GM23338 (cell line): ENCODE measurements around the gene CFAP65.

Experiments used
- CREB1 ChIP-seq: fragments of 250-450 bp; sonication (Bioruptor Pico); IDR thresholded peaks from 2 replicates; pipeline ENCODE4 v1.5.0; 2020; ENCODE audit warnings: low read depth, mild to moderate bottlenecking, moderate library complexity
- CTCF ChIP-seq, 2 experiments: fragments of 200-600 bp in 1 of 2; sonication (generic) in 1 of 2; conservative IDR thresholded peaks; 2 replicates each; pipeline versions ENCODE4 v1.5.1 to v1.6.1; 2016 to 2017; ENCODE audit warnings: antibody characterized with exemption in 2 of 2, low read depth in 2 of 2, mild to moderate bottlenecking in 2 of 2, moderate library complexity in 1 of 2
- ETS1 ChIP-seq: IDR thresholded peaks from 2 replicates; pipeline ENCODE4 v1.6.1; 2016; ENCODE audit warnings: antibody characterized with exemption
- EZH2 ChIP-seq: fragments of 200-600 bp; sonication (generic); IDR thresholded peaks from one replicate; pipeline ENCODE4 v1.8.0; 2017; ENCODE audit warnings: antibody characterized with exemption, mild to moderate bottlenecking, low read depth; ENCODE audit not compliant: unreplicated experiment
- EZH2phosphoT487 ChIP-seq: fragments of 200-600 bp; sonication (generic); IDR thresholded peaks from one replicate; pipeline ENCODE4 v1.8.1; 2018; ENCODE audit warnings: antibody characterized with exemption; ENCODE audit not compliant: unreplicated experiment
- JUNB ChIP-seq: IDR thresholded peaks from one replicate; pipeline ENCODE4 v1.6.1; 2016; ENCODE audit warnings: antibody characterized with exemption; ENCODE audit not compliant: unreplicated experiment
- NANOG ChIP-seq: IDR thresholded peaks from 2 replicates; pipeline ENCODE4 v1.6.1; 2016; ENCODE audit warnings: antibody characterized with exemption, borderline replicate concordance
- POLR2AphosphoS5 ChIP-seq: IDR thresholded peaks from 2 replicates; pipeline ENCODE4 v1.6.1; 2016; ENCODE audit warnings: antibody characterized with exemption, low read depth
- REST ChIP-seq: IDR thresholded peaks from one replicate; pipeline ENCODE4 v1.6.1; 2018; ENCODE audit warnings: antibody characterized with exemption; ENCODE audit not compliant: unreplicated experiment
- STAT1 ChIP-seq: IDR thresholded peaks from one replicate; pipeline ENCODE4 v1.6.1; 2016; ENCODE audit warnings: antibody characterized with exemption; ENCODE audit not compliant: unreplicated experiment
- ZNF114 ChIP-seq: fragments of 250-450 bp; sonication (Bioruptor Pico); IDR thresholded peaks from 2 replicates; pipeline ENCODE4 v1.5.0; 2020; ENCODE audit warnings: mild to moderate bottlenecking, moderate library complexity
- ZNF331 ChIP-seq: fragments of 250-450 bp; sonication (Bioruptor Pico); IDR thresholded peaks from 2 replicates; pipeline ENCODE4 v1.5.0; 2020; ENCODE audit warnings: low read depth, mild to moderate bottlenecking, moderate library complexity
- ZNF462 ChIP-seq: fragments of 250-450 bp; sonication (Bioruptor Pico); IDR thresholded peaks from 2 replicates; pipeline ENCODE4 v1.5.0; 2020; ENCODE audit warnings: mild to moderate bottlenecking, moderate library complexity

- TF ChIP-seq CTCF (conservative IDR thresholded peaks at IDR 0.05; ENCODE audit: low read depth in 2 of 2) (no peak), POLR2AphosphoS5 (no peak), JUNB (no peak), REST (no peak), EZH2 (no peak), ZNF331 (CRISPR knock-in tag) (no peak), ZNF114 (CRISPR knock-in tag) (no peak), EZH2phosphoT487 (no peak), CREB1 (no peak), NANOG (no peak), ETS1 (no peak), STAT1 (no peak), ZNF462 (CRISPR knock-in tag) (no peak)
Observed at GRCh38 chr2:219021591-219021990, 19.7 kb downstream of the CFAP65 start.
